CD4-positive, alpha-beta T cell treated with Interleukin-6 at 100 ng/mL for 8 hours (primary cell): Measurements from ENCODE around the gene KIAA0040.

Experiments used
- DNase-seq: peaks from one replicate; pipeline ENCODE4 v3.0.0-alpha.2; 2020; ENCODE audit warnings: mixed read lengths, low spot score

KIAA0040 gene

DNA sequence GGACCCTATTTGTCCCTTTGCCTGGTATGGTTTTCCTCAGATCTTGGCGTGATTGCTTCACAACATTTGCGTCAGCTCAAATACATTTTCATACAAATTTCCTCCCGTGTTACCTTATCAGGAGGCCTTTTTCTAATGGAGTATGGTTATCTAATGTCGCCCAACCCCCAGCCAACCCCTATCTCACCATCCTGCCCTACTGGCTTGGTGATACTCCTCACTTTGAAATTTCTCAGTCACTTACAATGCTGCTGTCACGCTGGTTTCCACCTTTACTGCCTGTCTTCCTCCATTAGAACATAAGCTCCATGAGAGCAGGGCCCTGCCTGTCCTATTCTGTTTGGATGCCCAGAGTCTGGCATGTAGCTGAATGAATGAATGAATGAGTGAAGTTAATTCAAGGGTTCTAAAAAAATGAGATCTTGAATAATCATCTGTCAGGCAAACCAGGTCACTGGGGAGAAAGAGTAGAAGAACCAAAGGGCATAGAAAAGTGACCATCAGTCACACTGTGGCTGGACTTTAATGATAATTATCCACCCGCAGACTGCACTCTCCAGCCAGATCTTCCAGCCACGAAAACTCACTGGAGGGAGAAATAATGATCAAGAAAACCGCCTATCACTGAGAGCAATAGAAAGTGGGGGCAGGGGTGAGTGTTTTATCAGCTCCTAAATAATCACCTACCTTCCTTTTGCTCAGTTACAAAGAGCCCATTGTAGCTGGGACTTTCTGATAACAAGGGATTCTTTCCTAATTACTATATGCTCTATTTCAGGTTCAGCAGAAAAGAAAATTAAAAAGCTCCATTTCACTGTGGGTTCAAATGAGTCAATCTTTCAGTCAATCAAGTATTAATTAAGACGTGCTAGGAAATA is 21.3 kb downstream of the KIAA0040 start:
- no peak for DNase-seq

DNA sequence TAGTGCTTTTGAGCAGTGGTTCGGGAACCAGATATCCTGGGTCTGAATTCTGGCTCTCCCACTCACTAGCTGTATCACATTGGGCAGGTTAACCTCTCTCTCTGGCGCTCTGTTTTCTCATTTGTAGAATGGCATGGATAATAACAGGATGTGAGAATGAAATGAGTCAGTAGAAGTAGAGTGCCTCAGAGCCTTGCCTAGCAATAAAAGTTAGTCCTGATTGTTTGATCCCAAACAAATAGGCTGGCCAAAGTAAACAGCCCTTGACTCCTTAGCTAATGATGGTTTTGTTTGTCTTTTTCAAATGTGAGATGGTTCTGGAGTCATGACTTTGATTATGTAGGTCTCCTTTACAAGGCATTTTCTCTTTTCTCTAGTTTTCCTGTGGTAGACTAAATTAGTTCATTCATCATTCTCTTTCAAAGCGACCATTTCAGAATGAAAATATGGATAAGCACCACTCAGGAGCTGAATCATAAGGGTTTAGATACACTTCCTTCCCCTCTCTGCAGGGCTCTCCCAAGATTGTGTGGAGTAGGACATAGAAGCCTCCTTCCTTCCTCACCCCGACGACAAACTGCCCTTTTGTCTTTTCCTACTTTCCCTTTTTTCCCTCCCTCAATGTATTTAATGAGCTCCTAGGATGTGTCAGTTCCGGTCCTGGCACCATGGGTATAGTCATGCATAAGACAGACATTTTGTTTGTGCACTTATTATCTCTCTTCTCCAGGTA is 23.1 kb downstream of the KIAA0040 start:
- no peak for DNase-seq

DNA sequence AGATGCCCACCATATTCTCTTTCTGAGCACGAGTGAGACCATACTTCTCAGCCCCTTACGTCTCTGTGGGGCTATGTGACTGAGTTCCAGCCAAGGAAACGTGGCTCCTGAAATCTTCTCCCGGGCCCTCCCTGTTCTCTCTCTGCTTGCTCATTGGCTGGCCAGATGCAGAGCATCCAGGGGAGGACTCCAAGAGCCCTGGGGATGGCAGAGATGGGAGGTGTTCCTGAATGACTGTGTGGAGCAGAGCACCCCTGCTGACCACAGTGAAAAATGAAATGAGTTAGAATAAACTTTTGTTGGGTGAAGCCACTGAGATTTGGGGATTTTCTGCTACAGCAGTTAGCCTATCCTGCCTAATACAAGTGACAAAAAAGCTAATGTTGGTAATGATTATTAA is 23.8 kb downstream of the KIAA0040 start:
- DNase-seq: no peak

- DNase-seq: no peak
Measured at GRCh38 chr1:175167861-175168260, 24.7 kb downstream of the KIAA0040 start.

GRCh38 chr1:175166746-175167145 is 25.8 kb downstream of the KIAA0040 start:
- DNase-seq: no peak

GRCh38 chr1:175164751-175165150 is 27.8 kb downstream of the KIAA0040 start:
- DNase-seq: no peak

GRCh38 chr1:175163702-175164101 is 28.9 kb downstream of the KIAA0040 start:
- no peak for DNase-seq

DNA sequence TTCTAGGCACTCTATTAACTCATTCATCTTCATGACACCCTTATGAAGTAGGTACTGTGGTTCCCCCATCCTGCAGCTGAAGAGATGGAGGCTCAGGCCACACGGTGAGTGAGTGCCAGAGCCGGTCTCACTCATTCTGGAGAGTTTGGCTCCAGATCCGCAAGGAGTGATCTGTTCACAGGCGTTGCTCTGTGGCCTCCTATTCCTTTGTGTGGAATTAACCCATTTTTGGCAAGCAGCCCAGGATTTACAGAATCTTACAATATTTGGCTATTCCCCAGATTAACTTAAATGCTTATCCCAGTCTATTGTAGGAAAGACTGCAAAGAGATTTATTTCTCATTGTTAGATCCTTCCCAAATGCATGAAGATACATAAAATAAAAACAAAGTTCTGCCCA is 29.6 kb downstream of the KIAA0040 start:
- DNase-seq: no peak

DNA sequence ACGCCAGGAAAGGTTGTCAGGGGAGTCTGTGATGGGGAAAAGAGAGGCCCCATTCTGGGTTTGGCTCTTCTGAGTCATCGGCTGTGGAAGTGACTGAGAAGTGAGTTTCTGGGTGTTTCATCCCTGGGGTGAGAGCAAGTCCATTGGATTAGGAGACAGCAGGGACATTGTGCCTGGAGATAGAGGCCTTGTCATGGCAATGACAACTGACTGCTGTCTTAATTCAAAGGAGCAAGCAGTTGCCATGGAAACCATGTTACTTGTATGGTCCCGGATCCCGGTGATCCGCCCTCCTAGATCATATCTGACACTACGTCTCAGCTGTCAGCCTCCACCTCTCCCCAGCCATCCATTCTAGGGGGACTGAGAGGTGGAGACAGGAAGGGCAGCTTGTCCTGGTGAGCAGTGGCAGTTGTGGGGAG is 34.4 kb downstream of the KIAA0040 start:
- no peak for DNase-seq

- no peak for DNase-seq
Measured at GRCh38 chr1:175157200-175157599, 35.4 kb downstream of the KIAA0040 start.

- no peak for DNase-seq
Measured at GRCh38 chr1:175155936-175156335, 36.6 kb downstream of the KIAA0040 start.

DNA sequence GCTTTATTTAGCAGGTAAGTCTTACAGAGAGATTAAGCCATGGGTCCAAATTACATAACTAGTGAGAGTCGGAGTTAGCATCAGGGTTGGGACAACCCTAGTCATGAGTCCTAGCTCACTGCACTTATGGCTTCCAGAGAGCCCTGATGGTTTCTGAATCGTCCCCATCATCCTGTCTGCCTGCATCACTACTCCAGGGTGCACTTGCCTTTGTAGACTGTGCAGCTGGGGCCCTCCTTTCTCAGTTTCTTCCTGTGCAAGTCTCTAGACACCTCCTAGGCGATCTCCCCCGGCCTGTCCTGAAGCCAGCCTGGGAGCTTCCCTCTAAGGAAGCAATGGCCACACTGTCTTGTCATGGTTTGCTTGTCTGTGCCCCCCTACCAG is 37.1 kb downstream of the KIAA0040 start:
- no peak for DNase-seq

- peak; percentile 76 for DNase-seq
Measured at GRCh38 chr1:175154629-175155472, 37.7 kb downstream of the KIAA0040 start.

- DNase-seq: peak; percentile 62
Measured at GRCh38 chr1:175152006-175152652, 40.4 kb downstream of the KIAA0040 start.

DNA sequence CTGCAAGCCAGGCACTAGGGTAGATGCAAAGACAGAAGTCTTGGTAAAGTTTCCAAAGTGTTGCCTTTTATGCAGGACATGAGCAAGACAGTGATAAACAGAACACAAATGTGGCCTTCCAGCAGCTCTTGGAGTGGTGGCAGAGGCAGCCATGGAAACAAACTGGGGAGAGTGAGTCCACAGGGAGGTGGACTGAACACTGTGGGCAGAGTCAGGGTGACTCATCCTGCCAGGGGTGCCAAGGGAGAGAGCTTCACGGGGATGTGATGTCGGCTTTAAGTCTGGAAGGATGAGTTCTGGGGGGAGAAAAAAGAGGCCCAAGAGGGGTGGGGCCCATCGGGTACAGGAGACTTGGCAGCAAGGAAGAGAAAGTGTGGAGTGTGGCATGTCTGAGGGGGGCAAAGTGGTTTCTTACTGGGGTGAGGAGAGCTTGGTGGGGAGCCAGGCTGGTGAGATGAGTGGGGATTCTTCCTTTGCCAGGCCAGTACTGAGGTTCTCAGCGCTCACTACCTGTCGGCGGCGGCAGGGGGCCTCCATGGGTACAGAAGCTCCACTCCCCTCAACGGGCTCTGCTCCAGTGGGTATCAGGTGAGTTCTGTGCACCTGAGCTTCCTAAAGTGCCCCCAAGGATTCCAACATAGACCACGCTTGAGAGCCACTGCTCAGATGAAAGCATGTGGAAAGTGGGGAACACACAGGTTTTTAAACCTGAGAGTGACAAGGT is 41.8 kb downstream of the KIAA0040 start:
- DNase-seq: no peak

GRCh38 chr1:175148068-175148467 is 44.5 kb downstream of the KIAA0040 start:
- no peak for DNase-seq

GRCh38 chr1:175147569-175147968 is 45.0 kb downstream of the KIAA0040 start:
- no peak for DNase-seq

DNA sequence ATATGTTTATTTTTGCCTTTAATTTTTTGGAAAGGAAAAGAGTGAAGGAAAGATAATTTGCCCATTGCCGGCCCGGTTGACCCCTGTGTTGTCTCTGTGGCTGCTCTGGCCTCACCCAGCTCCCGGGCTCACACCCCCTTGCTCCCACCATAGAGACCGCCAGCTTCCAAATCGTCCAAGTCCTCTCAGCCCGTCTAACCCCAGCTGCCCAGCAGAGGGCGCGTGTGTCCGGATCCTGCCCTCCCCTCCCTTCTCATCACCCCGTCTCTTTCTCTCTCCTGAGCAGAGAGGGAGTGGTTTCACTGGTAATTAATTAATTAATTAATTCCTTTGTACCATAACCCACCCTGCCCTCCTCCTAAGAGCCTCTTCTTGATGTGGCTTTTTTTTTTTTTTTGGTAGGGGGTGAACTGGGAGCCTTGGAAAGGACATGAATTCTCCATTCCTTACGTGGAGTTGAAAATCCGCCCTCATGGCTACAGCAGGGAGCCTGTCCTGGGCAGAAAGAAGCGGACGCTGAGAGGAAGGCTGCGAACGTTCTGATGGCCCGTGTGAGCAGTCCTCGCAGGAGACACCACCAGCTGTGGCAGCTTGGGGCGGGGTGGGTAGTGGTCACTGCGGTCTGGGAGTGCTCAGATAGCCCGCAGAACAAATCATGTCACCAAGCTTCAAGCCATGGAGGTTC is 45.9 kb downstream of the KIAA0040 start:
- DNase-seq: peak; percentile 47

GRCh38 chr1:175145899-175146528 is 46.6 kb downstream of the KIAA0040 start:
- no peak for DNase-seq

DNA sequence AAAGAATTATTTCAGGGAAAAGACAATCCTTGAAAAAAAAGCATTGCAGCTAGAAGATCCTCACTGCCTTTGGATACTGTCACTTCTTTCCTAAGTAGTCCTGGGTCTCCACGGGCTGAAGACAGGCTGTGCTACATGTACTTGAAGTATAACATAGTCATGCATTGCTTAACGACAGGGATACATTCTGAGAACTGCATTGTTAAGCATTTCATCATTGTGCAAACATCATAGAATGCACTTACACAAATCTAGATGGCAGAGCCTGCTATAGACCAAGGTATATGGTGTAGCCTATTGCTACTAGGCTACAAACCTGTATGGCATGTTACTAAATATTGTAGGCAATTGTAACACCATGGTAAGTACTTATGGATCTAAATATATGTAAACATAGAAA is 54.0 kb downstream of the KIAA0040 start:
- no peak for DNase-seq
